ENCODE results near the gene NOP53. TPM values are rescaled to one million over a fixed set of nuclear protein-coding genes. Genes with fewer than 3 reads are reported as not detected.

The NOP53 gene
- total RNA-seq, 2 experiments from 2014 or later: 212 to 296 TPM

DNA sequence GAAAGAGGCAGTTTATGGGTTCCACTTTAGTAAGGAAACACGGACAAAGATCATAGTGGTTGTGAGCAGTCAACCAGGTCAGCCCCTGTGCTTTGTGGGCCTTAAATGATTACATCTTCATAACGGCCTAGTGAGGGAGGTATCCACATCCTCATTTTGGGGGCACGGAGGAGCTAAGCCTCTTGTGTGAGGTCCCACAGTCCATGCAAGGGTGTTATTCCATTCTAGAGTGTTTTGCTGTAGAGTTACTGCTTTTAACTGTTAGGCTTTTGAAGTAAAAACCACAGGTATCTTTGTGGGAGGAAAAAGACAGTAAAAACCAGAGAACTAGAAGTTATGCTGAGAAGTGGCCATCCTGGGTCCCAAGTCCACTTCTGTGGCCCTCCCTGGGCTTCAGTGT, 4.0 kb downstream of the NOP53 start:
- Histone ChIP-seq H3K9me2 (ENCODE audit: insufficient read depth, low read length) (no peaks in the 10 kb centered on the region), H3K27ac (ENCODE audit: low read depth, low read length, poor library complexity, severe bottlenecking) (peak overlapping the region; percentile 85), H4K20me1 (ENCODE audit: insufficient read depth, low read length) (no peaks in the 10 kb centered on the region), H3K79me2 (ENCODE audit: insufficient read depth, low read depth, low read length) (peaks cover 35% of the 10 kb centered on the region), H3K9me3 (ENCODE audit: low read length) (no peaks in the 10 kb centered on the region), H3K4me3 (ENCODE audit: low read depth, low read length, poor library complexity, severe bottlenecking) (peak overlapping the region; percentile 48), H2AFZ (ENCODE audit: low read length) (no peak overlapping the region), H3K4me2 (ENCODE audit: low read length) (peak overlapping the region; percentile 66), H3K4me1 (ENCODE audit: insufficient read depth, low read length, poor library complexity, severe bottlenecking) (peaks cover 42% of the 10 kb centered on the region), H3K36me3 (ENCODE audit: insufficient read depth, low read length) (peaks cover 76% of the 10 kb centered on the region)
- POLR2A ChIA-PET: interaction anchor here (0.5 kb wide), 1 partner anchor 464 kb away, joined by 3 read pairs; no protein-coding TSS in a partner anchor
- peak; percentile 81 for DNase-seq (ENCODE audit: low spot score)
- CTCF ChIA-PET (ENCODE audit: unreplicated experiment): no interaction called here
- TF ChIP-seq CTCF (conservative IDR thresholded peaks at IDR 0.05; ENCODE audit: low read length) (no peak), EZH2phosphoT487 (IDR thresholded peaks at IDR 0.05; ENCODE audit: borderline replicate concordance, low read depth, low read length) (no peak)
- intact Hi-C loops (cut with micrococcal nuclease; ENCODE audit: unreplicated experiment): no loop called here
- BruUV-seq (replicated peaks): no TSS peak

DNA sequence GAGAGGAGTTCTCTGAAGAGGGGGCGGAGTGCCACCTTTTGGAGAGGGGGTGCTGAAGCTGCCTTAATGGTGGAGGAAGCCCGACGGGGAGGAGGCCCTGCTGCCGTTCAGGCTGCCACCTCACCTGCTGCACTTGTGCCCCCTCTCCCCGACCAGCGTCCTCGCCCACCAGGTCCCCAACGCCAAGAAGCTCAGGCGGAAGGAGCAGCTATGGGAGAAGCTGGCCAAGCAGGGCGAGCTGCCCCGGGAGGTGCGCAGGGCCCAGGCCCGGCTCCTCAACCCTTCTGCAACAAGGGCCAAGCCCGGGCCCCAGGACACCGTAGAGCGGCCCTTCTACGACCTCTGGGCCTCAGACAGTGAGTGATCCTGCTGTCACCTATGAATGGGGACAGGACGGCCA, 5.4 kb downstream of the NOP53 start:
- Histone ChIP-seq H3K36me3 (ENCODE audit: insufficient read depth, low read length) (peaks cover 90% of the 10 kb centered on the region), H3K4me1 (ENCODE audit: insufficient read depth, low read length, poor library complexity, severe bottlenecking) (peaks cover 36% of the 10 kb centered on the region), H3K27ac (ENCODE audit: low read depth, low read length, poor library complexity, severe bottlenecking) (no peak overlapping the region), H3K9me3 (ENCODE audit: low read length) (no peaks in the 10 kb centered on the region), H3K9me2 (ENCODE audit: insufficient read depth, low read length) (no peaks in the 10 kb centered on the region), H3K4me3 (ENCODE audit: low read depth, low read length, poor library complexity, severe bottlenecking) (no peak overlapping the region), H3K79me2 (ENCODE audit: insufficient read depth, low read depth, low read length) (peaks cover 33% of the 10 kb centered on the region), H2AFZ (ENCODE audit: low read length) (no peak overlapping the region), H4K20me1 (ENCODE audit: insufficient read depth, low read length) (no peaks in the 10 kb centered on the region), H3K4me2 (ENCODE audit: low read length) (no peak overlapping the region)
- intact Hi-C loops (cut with micrococcal nuclease; ENCODE audit: unreplicated experiment): no loop called here
- no peak for DNase-seq (ENCODE audit: low spot score)
- BruUV-seq (replicated peaks): no TSS peak
- CTCF ChIA-PET (ENCODE audit: unreplicated experiment): interaction anchor here (1.0 kb wide), 1 partner anchor 15 kb away, joined by 3 read pairs; no protein-coding TSS in a partner anchor
- POLR2A ChIA-PET: no interaction called here
- TF ChIP-seq EZH2phosphoT487 (IDR thresholded peaks at IDR 0.05; ENCODE audit: borderline replicate concordance, low read depth, low read length) (no peak), CTCF (conservative IDR thresholded peaks at IDR 0.05; ENCODE audit: low read length) (no peak)

DNA sequence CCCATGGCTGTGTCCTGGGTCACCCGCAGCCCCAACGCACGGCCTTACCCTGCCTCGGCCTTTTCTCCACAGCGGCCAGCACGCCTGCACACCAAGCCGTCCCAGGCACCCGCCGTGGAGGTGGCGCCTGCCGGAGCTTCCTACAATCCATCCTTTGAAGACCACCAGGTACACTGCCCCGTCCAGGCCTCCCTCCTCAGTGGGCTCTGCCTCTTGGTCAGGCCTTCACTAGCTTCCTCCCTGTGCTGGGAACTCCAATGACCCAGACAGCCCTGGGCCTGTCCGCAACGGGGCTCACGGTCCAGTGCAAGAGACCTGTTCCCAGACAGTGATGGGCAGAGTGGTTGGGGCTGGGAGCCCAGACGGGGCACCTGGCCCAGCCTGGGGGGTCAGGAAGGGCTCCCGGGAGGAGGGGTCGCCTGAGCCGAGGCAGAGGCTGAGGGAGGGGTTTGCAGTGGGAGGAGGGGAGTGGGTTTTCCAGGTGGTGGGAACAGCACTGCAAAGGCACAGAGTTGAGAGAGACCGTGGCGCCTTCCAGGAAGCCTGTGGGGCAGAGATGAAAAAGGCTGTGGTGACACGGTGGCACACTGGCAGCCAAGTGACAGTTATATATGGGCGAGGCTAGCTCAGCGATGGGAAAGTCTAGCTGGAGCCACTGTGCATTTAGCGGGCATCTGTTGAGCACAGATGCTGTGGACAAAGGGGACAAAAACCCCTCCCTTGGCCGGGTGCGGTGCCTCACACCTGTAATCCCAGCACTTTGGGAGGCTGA, 7.3 kb downstream of the NOP53 start:
- no peak overlapping the region for H2AFZ ChIP-seq (ENCODE audit: low read length)
- BruUV-seq (replicated peaks): no TSS peak
- peaks cover 14% of the 10 kb centered on the region; the same call in 1 of the 2 replicates for H3K79me2 ChIP-seq (ENCODE audit: insufficient read depth, low read depth, low read length)
- H3K4me1 ChIP-seq (ENCODE audit: insufficient read depth, low read length, poor library complexity, severe bottlenecking): peaks cover 22% of the 10 kb centered on the region
- no peaks in the 10 kb centered on the region for H3K9me3 ChIP-seq (ENCODE audit: low read length)
- ChIA-PET CTCF (ENCODE audit: unreplicated experiment) (no interaction called here), POLR2A (no interaction called here)
- DNase-seq (ENCODE audit: low spot score): no peak
- H3K4me3 ChIP-seq (ENCODE audit: low read depth, low read length, poor library complexity, severe bottlenecking): no peak overlapping the region
- no peaks in the 10 kb centered on the region for H3K9me2 ChIP-seq (ENCODE audit: insufficient read depth, low read length)
- TF ChIP-seq CTCF (conservative IDR thresholded peaks at IDR 0.05; ENCODE audit: low read length): no peak
- no peak for TF ChIP-seq EZH2phosphoT487 (IDR thresholded peaks at IDR 0.05; ENCODE audit: borderline replicate concordance, low read depth, low read length)
- H3K36me3 ChIP-seq (ENCODE audit: insufficient read depth, low read length): peaks cover 97% of the 10 kb centered on the region
- H4K20me1 ChIP-seq (ENCODE audit: insufficient read depth, low read length): no peaks in the 10 kb centered on the region
- no peak overlapping the region for H3K27ac ChIP-seq (ENCODE audit: low read depth, low read length, poor library complexity, severe bottlenecking)
- no peak overlapping the region for H3K4me2 ChIP-seq (ENCODE audit: low read length)
- intact Hi-C loops (cut with micrococcal nuclease; ENCODE audit: unreplicated experiment): no loop called here

Data from OCI-LY7 (cell line).